Mesothelial cell of epicardium (in vitro differentiated cells): Measurements from ENCODE around the gene RPS6KL1. TPM values are rescaled to one million over a fixed set of nuclear protein-coding genes. Genes with fewer than 3 reads are reported as not detected.

Experiments
- DNase-seq, 2 experiments: peaks; one replicate each; pipeline ENCODE4 v3.0.0; 2021; ENCODE audit warnings: low spot score in 2 of 2; ENCODE audit not compliant: unreplicated experiment in 2 of 2
- H3K27ac Mint-ChIP-seq: 2 replicates; pipeline ENCODE4 v1.8.0; 2021; ENCODE audit warnings: mixed read lengths
- H3K27me3 Mint-ChIP-seq: 2 replicates; pipeline ENCODE4 v1.8.0; 2021; ENCODE audit warnings: low read depth, mixed read lengths
- H3K36me3 Mint-ChIP-seq: 2 replicates; pipeline ENCODE4 v1.8.0; 2021; ENCODE audit warnings: mixed read lengths
- H3K4me1 Mint-ChIP-seq: 2 replicates; pipeline ENCODE4 v1.8.0; 2021; ENCODE audit warnings: mixed read lengths
- H3K4me3 Mint-ChIP-seq: 2 replicates; pipeline ENCODE4 v1.8.0; 2021; ENCODE audit warnings: mild to moderate bottlenecking, moderate library complexity, mixed read lengths
- H3K9me3 Mint-ChIP-seq: 2 replicates; pipeline ENCODE4 v1.8.0; 2021; ENCODE audit warnings: mixed read lengths
- total RNA-seq: library from RNA; stranded (reverse); gene quantifications from 3 replicates; pipeline ENCODE4 v1.2.1, GENCODE V29; 2021
- TF ChIP-seq, protein P1 (sequence below): fragments of 200-600 bp; sonication (generic); IDR thresholded peaks from one replicate; pipeline ENCODE4 v1.5.0; 2021; ENCODE audit warnings: antibody characterized with exemption; ENCODE audit not compliant: unreplicated experiment

The RPS6KL1 gene
- total RNA-seq, 1 donor from 2014 or later, result 1.1 TPM

DNA sequence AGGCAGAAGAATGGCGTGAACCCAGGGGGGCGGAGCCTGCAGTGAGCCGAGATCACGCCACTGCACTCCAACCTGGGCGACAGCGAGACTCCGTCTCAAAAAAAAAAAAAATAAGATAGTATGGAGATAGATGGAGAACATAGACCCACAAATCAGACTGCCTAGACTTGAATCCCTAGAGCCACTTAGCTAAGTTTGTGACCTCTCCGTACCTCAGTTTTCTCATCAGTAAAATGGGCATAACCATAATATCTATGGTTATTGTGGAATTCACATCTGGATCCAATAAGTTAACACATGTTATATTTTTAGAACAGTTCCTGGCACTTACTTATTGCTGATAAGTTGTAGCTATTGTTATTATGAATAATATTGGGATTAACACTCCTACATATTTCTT is 54.3 kb downstream of the RPS6KL1 start:
- H3K4me3 Mint-ChIP-seq, result no peak overlapping the region
- no peak overlapping the region for H3K27ac Mint-ChIP-seq
- DNase-seq, result no peak
- H3K4me1 Mint-ChIP-seq, result peaks cover 2% of the 10 kb centered on the region
- no peaks in the 10 kb centered on the region for H3K9me3 Mint-ChIP-seq
- peaks cover 21% of the 10 kb centered on the region for H3K27me3 Mint-ChIP-seq
- TF ChIP-seq, protein P1, sequence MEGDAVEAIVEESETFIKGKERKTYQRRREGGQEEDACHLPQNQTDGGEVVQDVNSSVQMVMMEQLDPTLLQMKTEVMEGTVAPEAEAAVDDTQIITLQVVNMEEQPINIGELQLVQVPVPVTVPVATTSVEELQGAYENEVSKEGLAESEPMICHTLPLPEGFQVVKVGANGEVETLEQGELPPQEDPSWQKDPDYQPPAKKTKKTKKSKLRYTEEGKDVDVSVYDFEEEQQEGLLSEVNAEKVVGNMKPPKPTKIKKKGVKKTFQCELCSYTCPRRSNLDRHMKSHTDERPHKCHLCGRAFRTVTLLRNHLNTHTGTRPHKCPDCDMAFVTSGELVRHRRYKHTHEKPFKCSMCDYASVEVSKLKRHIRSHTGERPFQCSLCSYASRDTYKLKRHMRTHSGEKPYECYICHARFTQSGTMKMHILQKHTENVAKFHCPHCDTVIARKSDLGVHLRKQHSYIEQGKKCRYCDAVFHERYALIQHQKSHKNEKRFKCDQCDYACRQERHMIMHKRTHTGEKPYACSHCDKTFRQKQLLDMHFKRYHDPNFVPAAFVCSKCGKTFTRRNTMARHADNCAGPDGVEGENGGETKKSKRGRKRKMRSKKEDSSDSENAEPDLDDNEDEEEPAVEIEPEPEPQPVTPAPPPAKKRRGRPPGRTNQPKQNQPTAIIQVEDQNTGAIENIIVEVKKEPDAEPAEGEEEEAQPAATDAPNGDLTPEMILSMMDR, result no peak
- H3K36me3 Mint-ChIP-seq, result no peaks in the 10 kb centered on the region

DNA sequence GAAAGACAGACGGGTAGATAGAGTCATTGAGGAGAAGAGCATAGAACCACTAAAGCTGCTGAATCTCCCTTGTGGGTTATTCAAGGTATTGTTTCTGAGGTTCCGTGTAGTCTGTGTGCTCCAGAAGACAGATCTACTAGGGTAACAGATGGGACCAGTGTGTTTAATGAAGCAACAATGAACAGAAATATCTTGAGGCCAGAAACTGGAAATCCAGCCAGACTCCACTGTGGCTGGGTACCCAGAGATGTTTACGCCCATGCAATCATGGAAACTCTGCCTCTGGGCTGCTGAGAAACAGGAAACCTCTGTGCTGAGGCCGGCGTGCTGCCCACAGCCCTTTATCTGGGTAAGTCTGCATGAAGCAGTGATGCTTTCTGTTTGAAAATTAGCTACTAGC is 55.4 kb downstream of the RPS6KL1 start:
- Mint-ChIP-seq H3K9me3 (no peaks in the 10 kb centered on the region), H3K27me3 (peaks cover 20% of the 10 kb centered on the region), H3K4me3 (no peak overlapping the region), H3K27ac (no peak overlapping the region), H3K36me3 (no peaks in the 10 kb centered on the region), H3K4me1 (peaks cover 3% of the 10 kb centered on the region)
- TF ChIP-seq, protein P1, result no peak
- DNase-seq, result peak in 1 of 2 experiments; percentile 13

DNA sequence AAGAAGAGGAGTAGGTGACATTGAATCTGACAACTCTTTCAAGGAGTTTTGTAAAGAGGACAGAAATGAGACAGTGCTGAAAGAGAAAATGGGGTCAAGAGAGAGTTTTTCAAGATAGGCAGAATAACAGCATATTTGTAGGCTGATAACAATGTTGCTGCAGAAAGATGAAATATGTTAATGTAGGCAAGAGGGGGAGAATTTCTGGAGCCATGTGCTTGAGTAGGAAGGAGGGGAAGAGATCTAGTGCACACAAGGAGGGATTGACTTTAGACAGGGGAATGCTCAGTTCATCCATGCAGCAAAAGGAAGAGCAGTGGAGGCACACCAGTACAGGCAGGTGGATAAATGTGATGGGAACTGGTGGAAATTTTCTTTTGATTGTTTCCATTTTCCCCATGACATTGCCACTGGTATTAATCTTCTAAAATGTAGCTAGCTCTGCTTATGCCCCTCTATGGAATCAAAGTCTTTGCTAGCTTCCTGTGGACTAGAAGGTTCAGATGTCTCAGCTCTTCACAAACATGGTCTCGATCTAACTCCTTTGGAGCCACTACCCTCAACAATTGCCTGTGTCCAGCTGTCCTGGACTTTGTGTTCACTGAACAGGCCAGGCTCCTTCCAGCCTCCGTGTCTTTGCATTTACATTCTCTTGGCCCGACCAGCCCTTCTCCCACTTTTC is 56.2 kb downstream of the RPS6KL1 start:
- Mint-ChIP-seq H3K9me3 (no peaks in the 10 kb centered on the region), H3K4me3 (no peak overlapping the region), H3K36me3 (no peaks in the 10 kb centered on the region), H3K27ac (no peak overlapping the region), H3K27me3 (peaks cover 18% of the 10 kb centered on the region), H3K4me1 (peaks cover 3% of the 10 kb centered on the region)
- TF ChIP-seq, protein P1, result no peak
- peak in 1 of 2 experiments; percentile 14 for DNase-seq

DNA sequence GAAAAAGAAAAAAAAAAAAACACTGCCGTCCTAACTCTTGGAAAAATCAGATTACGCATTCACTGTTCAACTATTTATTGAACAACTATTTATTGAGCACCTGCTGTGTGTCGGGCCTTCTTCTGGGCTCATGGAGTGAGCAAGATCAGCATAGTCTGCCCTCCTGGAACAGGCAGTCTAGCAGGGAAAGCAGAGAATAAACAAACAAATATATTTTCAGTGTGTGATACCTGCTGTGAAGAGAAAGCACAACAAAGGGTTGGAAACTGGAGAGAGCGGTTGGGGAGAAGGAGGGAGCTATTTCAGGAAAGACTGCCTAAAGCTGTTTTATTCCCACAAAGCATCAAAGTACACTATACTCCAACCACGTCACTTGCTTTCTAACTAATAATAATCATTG is 57.9 kb downstream of the RPS6KL1 start:
- Mint-ChIP-seq H3K4me3 (no peak overlapping the region), H3K36me3 (no peaks in the 10 kb centered on the region), H3K4me1 (peaks cover 3% of the 10 kb centered on the region), H3K9me3 (no peaks in the 10 kb centered on the region), H3K27ac (no peak overlapping the region), H3K27me3 (peaks cover 16% of the 10 kb centered on the region)
- TF ChIP-seq, protein P1, result no peak
- DNase-seq, result no peak

DNA sequence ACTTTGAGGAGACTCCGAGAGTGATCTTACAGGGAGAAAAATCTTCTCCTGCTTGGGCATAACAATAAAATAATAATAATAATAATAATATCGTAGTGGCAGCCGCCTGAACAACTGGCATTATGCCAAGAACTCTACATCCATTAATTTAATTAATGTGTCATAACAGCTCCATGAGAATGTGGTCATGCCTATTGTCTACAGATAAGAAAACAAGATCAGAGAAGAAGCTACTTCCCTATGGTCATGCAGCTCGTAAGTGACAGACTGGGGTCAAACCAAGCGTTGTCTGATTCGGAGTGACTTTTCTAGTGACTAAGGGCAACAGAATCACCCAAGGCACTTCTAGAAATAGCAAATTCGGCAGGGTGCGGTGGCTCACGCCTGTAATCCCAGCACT is 58.9 kb downstream of the RPS6KL1 start:
- H3K36me3 Mint-ChIP-seq, result no peaks in the 10 kb centered on the region
- no peak overlapping the region for H3K4me3 Mint-ChIP-seq
- H3K27ac Mint-ChIP-seq, result no peak overlapping the region
- no peak for DNase-seq
- H3K27me3 Mint-ChIP-seq, result peaks cover 16% of the 10 kb centered on the region
- no peaks in the 10 kb centered on the region for H3K9me3 Mint-ChIP-seq
- H3K4me1 Mint-ChIP-seq, result peaks cover 3% of the 10 kb centered on the region
- TF ChIP-seq, protein P1, result no peak
